ENCODE measurements around the gene DIP2B. TPM values are rescaled to one million over a fixed set of nuclear protein-coding genes. Genes with fewer than 3 reads are reported as not detected.

The DIP2B gene
- total RNA-seq, 2 experiments from 2014 or later, result 23.3 to 23.7 TPM

DNA sequence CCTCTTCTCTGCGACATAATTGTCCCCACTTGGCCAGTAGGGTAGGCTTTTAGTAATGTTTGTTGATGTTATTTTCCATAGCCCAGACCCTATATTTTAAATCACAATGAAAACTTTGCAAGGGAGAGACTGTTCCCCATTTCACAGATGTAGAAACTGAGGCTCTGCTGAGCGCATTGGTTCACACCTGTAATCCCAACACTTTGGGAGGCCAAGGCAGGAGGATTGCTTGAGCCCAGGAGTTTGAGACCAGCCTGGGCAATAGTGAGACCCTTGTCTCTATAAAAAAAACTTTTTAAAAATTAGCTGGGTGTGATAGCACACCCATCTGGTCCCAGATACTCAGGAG is 114.8 kb downstream of the DIP2B start:
- Mint-ChIP-seq H3K27me3 (no peaks in the 10 kb centered on the region), H3K4me1 (ENCODE audit: low read depth) (peaks cover 51% of the 10 kb centered on the region), H3K9me3 (no peaks in the 10 kb centered on the region), H3K36me3 (no peaks in the 10 kb centered on the region), H3K4me3 (no peak overlapping the region), H3K27ac (no peak overlapping the region)
- ChIA-PET POLR2A (no interaction called here), CTCF (interaction anchor here (1.0 to 1.9 kb wide), 3 partner anchors 19 to 114 kb away, joined by 3 to 9 read pairs (median 8); no protein-coding TSS in a partner anchor)
- DNase-seq, result no peak
- intact Hi-C loops (cut with micrococcal nuclease), result no loop called here

DNA sequence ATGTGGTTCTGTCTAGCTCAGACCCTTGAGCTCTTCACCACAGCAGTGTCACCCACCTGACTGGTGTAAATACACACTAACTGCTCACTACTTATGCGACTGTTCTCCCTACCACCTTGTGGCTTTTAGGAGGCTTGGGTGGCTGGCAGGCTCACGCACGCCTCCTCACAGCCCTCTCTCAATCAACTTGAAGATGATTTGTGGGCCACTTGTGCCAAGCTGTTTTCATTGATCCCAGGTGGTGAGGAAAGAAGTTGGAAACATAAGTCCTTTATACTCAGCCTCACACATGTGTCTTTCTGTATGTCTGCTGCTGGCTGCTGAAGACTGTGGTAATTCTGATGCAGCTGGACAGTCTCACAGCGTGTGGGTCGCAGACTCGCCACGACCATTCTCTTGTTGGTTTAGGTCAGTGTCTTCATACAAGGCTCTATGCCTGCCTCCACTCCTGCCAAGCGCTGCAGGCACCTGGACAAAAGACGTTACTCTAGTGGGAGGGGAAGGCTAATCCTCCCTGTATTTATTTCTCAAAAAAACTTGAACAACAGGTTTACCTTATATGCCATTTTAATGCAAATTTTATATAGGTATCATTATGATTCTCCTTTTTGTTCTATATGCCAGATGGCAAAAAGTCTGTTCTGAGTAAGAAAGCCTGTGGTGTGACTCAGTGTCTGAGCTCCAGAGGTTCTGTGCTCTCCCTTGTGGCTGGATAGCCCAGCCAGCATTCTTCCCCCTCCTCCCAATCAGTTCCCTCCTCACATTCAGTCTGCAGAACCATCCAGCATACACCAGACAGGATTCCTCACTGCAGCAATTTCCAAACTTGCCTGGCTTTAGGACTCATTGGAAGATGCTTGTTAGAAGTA is 115.6 kb downstream of the DIP2B start:
- Mint-ChIP-seq H3K4me3 (no peak overlapping the region), H3K4me1 (ENCODE audit: low read depth) (peaks cover 56% of the 10 kb centered on the region), H3K27ac (peak overlapping the region; percentile 38), H3K9me3 (no peaks in the 10 kb centered on the region), H3K27me3 (no peaks in the 10 kb centered on the region), H3K36me3 (no peaks in the 10 kb centered on the region)
- CTCF ChIA-PET, result interaction anchor here (1.0 to 1.9 kb wide), 4 partner anchors 18 to 115 kb away, joined by 3 to 9 read pairs (median 6); no protein-coding TSS in a partner anchor
- POLR2A ChIA-PET, result interaction anchor here (0.6 to 1.3 kb wide), 3 partner anchors 18 to 79 kb away, joined by 3 to 5 read pairs (median 4); no protein-coding TSS in a partner anchor
- intact Hi-C loops (cut with micrococcal nuclease), result loop anchor here (1.0 to 5.0 kb wide), 7 partner anchors 24 to 113 kb away; no protein-coding TSS in a partner anchor
- DNase-seq, result peak; percentile 51

DNA sequence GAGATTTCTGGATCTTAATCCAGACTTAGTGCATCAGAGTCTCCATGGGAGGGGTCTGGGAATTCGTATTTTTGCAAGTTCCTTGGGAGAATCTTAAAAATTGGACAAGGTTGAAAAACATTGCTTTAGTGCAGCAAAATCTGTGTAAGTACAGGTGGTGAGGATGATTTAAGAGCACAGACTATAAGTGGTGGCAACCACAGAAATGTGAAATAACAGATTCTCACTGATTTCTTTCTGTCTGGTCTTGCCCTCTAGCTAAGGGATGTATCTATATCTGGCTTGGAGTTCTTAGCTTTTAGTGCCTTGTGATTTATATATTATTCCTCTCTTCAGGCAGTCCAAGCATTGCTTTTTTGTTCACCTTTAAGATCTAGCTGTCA is 116.2 kb downstream of the DIP2B start:
- H3K4me1 Mint-ChIP-seq (ENCODE audit: low read depth), result peaks cover 56% of the 10 kb centered on the region
- H3K36me3 Mint-ChIP-seq, result peaks cover under 1% of the 10 kb centered on the region
- DNase-seq, result no peak
- no peak overlapping the region for H3K4me3 Mint-ChIP-seq
- CTCF ChIA-PET, result interaction anchor here (0.7 to 1.9 kb wide), 4 partner anchors 17 to 113 kb away, joined by 3 to 9 read pairs (median 6); no protein-coding TSS in a partner anchor
- H3K9me3 Mint-ChIP-seq, result no peaks in the 10 kb centered on the region
- H3K27me3 Mint-ChIP-seq, result no peaks in the 10 kb centered on the region
- intact Hi-C loops (cut with micrococcal nuclease), result loop anchor here (1.0 to 5.0 kb wide), 7 partner anchors 24 to 114 kb away; no protein-coding TSS in a partner anchor
- POLR2A ChIA-PET, result interaction anchor here (0.6 to 1.3 kb wide), 2 partner anchors 78 to 80 kb away, joined by 4 to 5 read pairs; no protein-coding TSS in a partner anchor
- no peak overlapping the region for H3K27ac Mint-ChIP-seq

DNA sequence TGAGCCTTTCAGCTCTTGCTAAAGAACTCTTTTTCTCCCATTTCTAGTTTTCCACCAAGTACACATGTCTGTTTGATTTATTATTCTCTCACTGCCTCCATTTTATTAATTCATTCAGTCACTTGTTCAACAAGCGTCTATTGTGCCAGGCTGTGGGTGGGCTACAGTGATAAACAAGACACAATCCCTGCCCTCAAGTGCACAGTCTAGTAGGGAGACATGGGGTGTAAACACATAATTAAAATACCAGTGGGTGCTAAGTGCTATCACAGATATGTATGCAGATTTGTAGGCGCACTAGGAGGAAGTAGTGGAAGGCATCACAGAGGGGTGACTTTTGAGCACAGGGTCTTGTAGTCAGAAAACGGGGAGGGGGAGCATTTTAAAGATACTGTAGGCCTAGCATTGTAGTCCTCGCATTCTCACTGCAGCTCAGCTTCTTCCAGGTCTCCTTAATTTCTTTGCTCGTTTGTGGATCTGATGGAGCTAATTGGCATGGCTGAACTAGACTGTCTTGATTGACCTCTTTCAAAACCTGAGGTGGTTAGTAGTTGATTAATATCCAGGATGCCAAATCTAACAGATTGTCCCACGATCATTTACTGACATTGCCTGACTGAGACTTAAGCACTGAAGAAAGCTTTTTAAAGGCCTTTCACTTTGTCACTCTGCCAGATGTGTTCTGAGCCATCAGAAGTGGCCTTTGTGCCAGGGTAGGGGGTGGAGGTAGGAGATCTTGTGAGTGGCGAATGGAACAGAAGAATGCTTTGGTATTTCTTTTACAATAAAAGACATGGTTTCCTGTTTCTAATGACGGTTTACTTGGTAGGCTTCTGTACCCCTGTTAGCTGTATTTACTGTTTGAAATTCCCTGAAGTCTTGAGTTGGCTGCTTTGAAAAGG is 116.9 kb downstream of the DIP2B start:
- no peak overlapping the region for H3K4me3 Mint-ChIP-seq
- H3K4me1 Mint-ChIP-seq (ENCODE audit: low read depth), result peaks cover 55% of the 10 kb centered on the region
- H3K27ac Mint-ChIP-seq, result peak overlapping the region; percentile 19
- peaks cover 3% of the 10 kb centered on the region for H3K36me3 Mint-ChIP-seq
- ChIA-PET CTCF (interaction anchor here (0.7 to 1.9 kb wide), 5 partner anchors 17 to 114 kb away, joined by 3 to 9 read pairs (median 4); no protein-coding TSS in a partner anchor), POLR2A (interaction anchor here (1.3 kb wide), 1 partner anchor 79 kb away, joined by 5 read pairs; no protein-coding TSS in a partner anchor)
- DNase-seq, result no peak
- intact Hi-C loops (cut with micrococcal nuclease), result loop anchor here (2.0 to 5.0 kb wide), 4 partner anchors 25 to 114 kb away; no protein-coding TSS in a partner anchor
- no peaks in the 10 kb centered on the region for H3K9me3 Mint-ChIP-seq
- no peaks in the 10 kb centered on the region for H3K27me3 Mint-ChIP-seq

DNA sequence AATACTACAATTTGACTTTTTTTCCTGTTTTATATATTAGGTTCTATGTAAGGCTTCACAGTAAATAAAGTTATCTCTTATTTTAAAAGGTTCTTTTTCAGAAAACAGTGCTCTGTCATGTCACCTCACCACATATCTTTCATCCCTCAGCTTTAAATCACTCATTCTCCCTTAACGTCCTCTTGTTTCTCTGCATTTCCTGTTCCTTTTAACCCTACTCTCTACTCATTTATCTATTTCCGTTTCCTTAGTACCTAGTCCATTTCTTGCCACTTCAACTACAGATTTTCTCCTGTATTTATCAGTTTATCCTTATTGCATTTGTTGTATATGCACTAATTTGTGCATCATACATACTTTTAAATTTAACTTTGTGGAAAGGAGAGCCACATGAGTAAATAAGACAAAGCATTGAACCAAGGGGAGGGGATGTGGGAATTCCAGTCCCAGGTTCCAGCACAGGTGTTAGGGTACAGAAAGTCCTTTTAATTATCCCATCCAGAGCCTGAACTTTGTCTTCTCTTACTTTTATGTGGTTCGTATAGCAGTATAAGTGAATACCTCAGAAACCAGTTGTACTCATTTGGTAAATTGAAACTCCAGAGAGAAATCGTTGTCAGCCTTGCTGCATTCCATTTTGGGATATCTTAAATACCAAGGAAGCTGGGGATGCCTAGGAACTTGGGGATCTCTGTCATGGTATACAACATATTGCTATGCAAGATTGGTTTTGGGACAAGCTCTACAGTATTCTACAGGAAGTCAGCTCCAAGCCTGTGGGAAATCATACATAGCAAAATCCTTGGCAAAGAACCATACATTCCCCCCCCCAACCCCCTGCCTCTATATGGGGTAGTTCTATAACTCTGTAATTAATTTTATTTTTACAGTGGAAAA is 120.5 kb downstream of the DIP2B start:
- H3K4me3 Mint-ChIP-seq, result no peak overlapping the region
- H3K27me3 Mint-ChIP-seq, result no peaks in the 10 kb centered on the region
- ChIA-PET CTCF (interaction anchor here (0.8 to 3.4 kb wide), 4 partner anchors 13 to 120 kb away, joined by 3 to 18 read pairs (median 8); partner anchors contain the start of gene DIP2B), POLR2A (interaction anchor here (0.6 kb wide), 1 partner anchor 121 kb away, joined by 3 read pairs; no protein-coding TSS in a partner anchor)
- peak overlapping the region; percentile 77 for H3K27ac Mint-ChIP-seq
- H3K9me3 Mint-ChIP-seq, result no peaks in the 10 kb centered on the region
- peaks cover 18% of the 10 kb centered on the region for H3K36me3 Mint-ChIP-seq
- no peak for DNase-seq
- intact Hi-C loops (cut with micrococcal nuclease), result no loop called here
- peaks cover 40% of the 10 kb centered on the region for H3K4me1 Mint-ChIP-seq (ENCODE audit: low read depth)

DNA sequence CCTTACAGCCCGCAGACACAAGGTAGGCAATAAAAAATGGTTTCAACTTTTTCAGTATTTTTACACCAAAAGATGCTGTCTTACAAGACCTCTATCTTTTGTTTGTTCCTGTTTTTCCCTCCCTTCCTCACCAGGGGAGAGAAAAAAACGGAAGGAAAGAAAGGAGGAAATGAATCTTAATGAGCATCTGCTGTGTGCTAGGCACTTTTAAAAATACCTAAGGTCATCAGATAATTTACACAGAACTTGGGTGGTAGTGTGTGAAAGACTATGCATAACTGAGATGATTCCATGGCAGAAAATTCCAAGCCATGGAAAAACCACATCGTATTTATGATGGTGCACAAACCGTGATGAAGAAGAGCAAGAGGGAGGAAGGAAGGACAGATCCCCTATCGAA is 121.2 kb downstream of the DIP2B start:
- H3K4me3 Mint-ChIP-seq, result no peak overlapping the region
- CTCF ChIA-PET, result interaction anchor here (0.8 to 3.1 kb wide), 2 partner anchors 12 to 116 kb away, joined by 3 to 13 read pairs; no protein-coding TSS in a partner anchor
- no peak for DNase-seq
- no peaks in the 10 kb centered on the region for H3K9me3 Mint-ChIP-seq
- H3K27ac Mint-ChIP-seq, result no peak overlapping the region
- H3K4me1 Mint-ChIP-seq (ENCODE audit: low read depth), result peaks cover 33% of the 10 kb centered on the region
- H3K36me3 Mint-ChIP-seq, result peaks cover 22% of the 10 kb centered on the region
- intact Hi-C loops (cut with micrococcal nuclease), result no loop called here
- POLR2A ChIA-PET, result no interaction called here
- H3K27me3 Mint-ChIP-seq, result no peaks in the 10 kb centered on the region

DNA sequence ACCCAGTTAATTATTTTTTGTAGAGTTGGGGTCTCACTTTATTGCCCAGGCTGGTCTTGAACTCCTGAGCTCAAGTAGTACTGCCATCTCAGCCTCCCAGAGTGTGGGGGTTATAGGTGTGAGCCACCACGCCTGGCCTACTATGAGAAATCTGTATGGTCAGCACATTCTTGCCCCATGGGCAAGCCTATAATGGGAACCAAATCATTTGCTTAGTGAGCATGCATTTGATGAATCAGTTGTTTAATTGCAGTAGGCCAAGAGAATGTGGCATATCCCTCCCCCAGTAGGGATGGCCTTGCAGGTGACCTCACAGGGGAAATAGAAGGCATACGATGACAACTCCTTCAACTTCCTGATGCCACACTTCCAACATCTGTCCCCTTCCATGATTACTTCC is 122.7 kb downstream of the DIP2B start:
- Mint-ChIP-seq H3K9me3 (no peaks in the 10 kb centered on the region), H3K27ac (no peak overlapping the region), H3K36me3 (peaks cover 23% of the 10 kb centered on the region), H3K4me3 (no peak overlapping the region), H3K27me3 (no peaks in the 10 kb centered on the region), H3K4me1 (ENCODE audit: low read depth) (peaks cover 23% of the 10 kb centered on the region)
- intact Hi-C loops (cut with micrococcal nuclease), result no loop called here
- CTCF ChIA-PET, result interaction anchor here (0.9 to 1.1 kb wide), 2 partner anchors 9 to 123 kb away, joined by 3 to 4 read pairs; partner anchors contain the start of gene DIP2B
- POLR2A ChIA-PET, result no interaction called here
- DNase-seq, result no peak

DNA sequence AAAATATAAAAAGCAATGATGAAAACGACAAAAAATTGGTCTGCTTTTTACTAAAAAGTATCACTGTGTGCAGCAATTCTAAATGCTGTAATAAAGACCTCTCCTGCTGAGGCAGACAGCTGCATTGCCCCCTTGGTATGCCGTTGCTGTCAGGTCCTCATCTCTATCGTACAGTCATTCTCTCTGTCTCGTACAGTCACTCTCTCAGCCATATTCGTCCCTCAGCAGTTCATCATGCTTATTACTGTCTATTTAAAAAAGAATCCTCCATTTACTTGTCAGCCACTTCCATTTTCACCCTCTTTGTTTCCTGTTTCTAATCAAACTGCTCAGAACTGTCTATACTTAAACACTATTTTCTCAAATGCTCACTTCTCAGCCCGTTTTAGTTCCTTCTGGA is 123.6 kb downstream of the DIP2B start:
- POLR2A ChIA-PET, result no interaction called here
- intact Hi-C loops (cut with micrococcal nuclease), result no loop called here

DNA sequence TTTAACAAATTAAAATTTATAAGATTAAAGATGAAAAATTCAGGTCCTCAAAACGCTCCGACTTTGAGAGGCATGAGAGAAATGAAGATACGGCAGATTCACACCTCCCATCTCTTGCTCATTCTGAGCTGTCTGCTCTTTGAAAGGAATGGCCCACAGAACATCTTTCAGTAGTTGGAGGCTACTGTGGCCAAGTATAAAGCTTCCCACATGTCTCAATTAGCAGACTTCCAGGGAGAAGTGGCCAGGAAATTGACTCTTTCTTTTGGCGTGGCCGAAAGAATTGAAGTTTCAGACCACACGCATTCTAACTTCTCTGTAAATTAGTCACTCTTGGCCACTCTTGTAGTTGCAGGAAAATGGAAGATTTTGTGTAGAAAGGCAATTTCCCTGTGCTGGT is 129.2 kb downstream of the DIP2B start:
- no peak for DNase-seq
- no peaks in the 10 kb centered on the region for H3K9me3 Mint-ChIP-seq
- H3K36me3 Mint-ChIP-seq, result peaks cover 12% of the 10 kb centered on the region
- H3K27me3 Mint-ChIP-seq, result no peaks in the 10 kb centered on the region
- POLR2A ChIA-PET, result no interaction called here
- H3K27ac Mint-ChIP-seq, result no peak overlapping the region
- peaks cover 30% of the 10 kb centered on the region for H3K4me1 Mint-ChIP-seq (ENCODE audit: low read depth)
- no peak overlapping the region for H3K4me3 Mint-ChIP-seq
- CTCF ChIA-PET, result interaction anchor here (3.6 kb wide), 1 partner anchor 129 kb away, joined by 32 read pairs; the partner anchor contains the start of gene DIP2B
- intact Hi-C loops (cut with micrococcal nuclease), result no loop called here

More for the DNA sequence above, 123.6 kb downstream of the DIP2B start:
- Mint-ChIP-seq H3K36me3 (peaks cover 25% of the 10 kb centered on the region), H3K9me3 (no peaks in the 10 kb centered on the region), H3K4me3 (no peak overlapping the region), H3K27me3 (no peaks in the 10 kb centered on the region), H3K27ac (no peak overlapping the region), H3K4me1 (ENCODE audit: low read depth) (peaks cover 24% of the 10 kb centered on the region)
- CTCF ChIA-PET, result interaction anchor here (1.4 to 1.7 kb wide), 2 partner anchors 10 to 124 kb away, joined by 5 to 7 read pairs; partner anchors contain the start of gene DIP2B
- DNase-seq, result no peak

DNA sequence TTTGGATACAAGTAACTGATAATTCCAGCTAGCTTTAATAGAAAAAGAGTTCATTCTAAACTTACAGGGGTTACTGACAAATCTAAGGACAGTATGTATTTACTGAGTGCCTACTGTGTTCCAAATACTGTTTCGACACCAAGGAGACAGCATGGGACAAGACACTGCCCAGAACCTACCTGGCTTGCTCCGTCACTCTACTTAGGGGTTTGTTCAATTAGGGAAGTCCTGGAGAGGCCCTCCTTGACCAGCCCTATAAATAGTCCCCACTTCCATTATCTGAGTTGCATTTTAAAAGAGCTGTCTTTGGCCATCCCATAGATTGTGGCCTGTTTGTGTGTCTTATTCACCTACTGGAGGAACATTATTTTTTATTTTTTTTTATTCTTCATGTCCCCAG is 129.6 kb downstream of the DIP2B start:
- H3K36me3 Mint-ChIP-seq, result peaks cover 11% of the 10 kb centered on the region
- H3K4me1 Mint-ChIP-seq (ENCODE audit: low read depth), result peaks cover 30% of the 10 kb centered on the region
- intact Hi-C loops (cut with micrococcal nuclease), result no loop called here
- no peak for DNase-seq
- ChIA-PET POLR2A (no interaction called here), CTCF (interaction anchor here (3.6 kb wide), 1 partner anchor 129 kb away, joined by 32 read pairs; the partner anchor contains the start of gene DIP2B)
- no peak overlapping the region for H3K27ac Mint-ChIP-seq
- H3K4me3 Mint-ChIP-seq, result no peak overlapping the region
- H3K27me3 Mint-ChIP-seq, result no peaks in the 10 kb centered on the region
- H3K9me3 Mint-ChIP-seq, result no peaks in the 10 kb centered on the region

Data from activated CD4-positive, alpha-beta memory T cell treated with anti-CD3 and anti-CD28 coated beads for 36 hours (primary cell).